IMR-90 (cell line): Measurements from ENCODE around the gene PABPC1L. TPM values are rescaled to one million over a fixed set of nuclear protein-coding genes. Genes with fewer than 3 reads are reported as not detected.

ENCODE experiments used
- ATAC-seq: fragments of 200-7000 bp; cut with Tn5 transposase; 2 replicates; pipeline ENCODE4 v1.9.1; 2020; ENCODE audit warnings: low read depth, mild to moderate bottlenecking, moderate library complexity
- BruUV-seq: library from RNA; stranded (reverse); fragments of 400-500 nt; replicated peaks from 2 replicates; lab custom pipeline; 2021; lab: Mats Ljungman, UMichigan
- CTCF ChIA-PET: fragments of 300-600 bp; formaldehyde crosslinking; extraction: SDS; loops from one replicate; lab custom pipeline; 2021; ENCODE audit warnings: antibody characterized with exemption; lab: Yijun Ruan, JAX
- POLR2A ChIA-PET: fragments of 300-600 bp; sonication (Branson Sonifier 250); formaldehyde crosslinking; loops from one replicate; lab custom pipeline; 2022; ENCODE audit warnings: antibody characterized with exemption; ENCODE audit not compliant: unreplicated experiment; lab: Charles Lee
- DNase-seq: peaks from one replicate; pipeline ENCODE4 v3.0.0; 2013
- H2AFZ ChIP-seq: replicated peaks from 2 replicates; pipeline ENCODE3; 2013; ENCODE audit warnings: low read length, mild to moderate bottlenecking; ENCODE audit not compliant: poor library complexity
- H2AK5ac ChIP-seq: 2 replicates; pipeline ENCODE4 v1.6.1; 2013; ENCODE audit warnings: low read depth, low read length, inconsistent platforms
- H2AK9ac ChIP-seq: replicated peaks from 2 replicates; pipeline ENCODE3; 2013; ENCODE audit warnings: mild to moderate bottlenecking, low read depth, low read length, moderate library complexity; ENCODE audit not compliant: poor library complexity
- H2BK120ac ChIP-seq: 2 replicates; pipeline ENCODE4 v1.6.1; 2013; ENCODE audit warnings: low read depth, low read length, inconsistent platforms
- H2BK15ac ChIP-seq: 3 replicates; pipeline ENCODE4 v1.6.1; 2013; ENCODE audit warnings: low read depth, low read length, inconsistent platforms
- H2BK20ac ChIP-seq: 2 replicates; pipeline ENCODE4 v1.6.1; 2013; ENCODE audit warnings: low read depth, mild to moderate bottlenecking, inconsistent platforms, low read length, moderate library complexity
- H2BK5ac ChIP-seq: 2 replicates; pipeline ENCODE4 v1.6.1; 2013; ENCODE audit warnings: mild to moderate bottlenecking, low read depth, low read length, inconsistent platforms; ENCODE audit not compliant: poor library complexity, severe bottlenecking
- H3K14ac ChIP-seq: replicated peaks from 2 replicates; pipeline ENCODE4 v1.6.1; 2013; ENCODE audit warnings: low read depth, low read length, inconsistent platforms
- H3K18ac ChIP-seq: 2 replicates; pipeline ENCODE4 v1.6.1; 2013; ENCODE audit warnings: low read depth, low read length, control low read depth
- H3K23ac ChIP-seq: 2 replicates; pipeline ENCODE4 v1.6.1; 2013; ENCODE audit warnings: low read depth, low read length, inconsistent platforms
- H3K27ac ChIP-seq: 2 replicates; pipeline ENCODE4 v1.5.1; 2013; ENCODE audit warnings: mild to moderate bottlenecking, control low read depth, low read length; ENCODE audit not compliant: insufficient read depth
- H3K27me3 ChIP-seq: 2 replicates; pipeline ENCODE4 v1.6.1; 2013; ENCODE audit warnings: low read length; ENCODE audit not compliant: control insufficient read depth, insufficient read depth
- H3K36me3 ChIP-seq: 2 replicates; pipeline ENCODE4 v1.6.1; 2013; ENCODE audit warnings: low read length, mixed read lengths; ENCODE audit not compliant: control insufficient read depth, insufficient read depth
- H3K4ac ChIP-seq: 2 replicates; pipeline ENCODE4 v1.6.1; 2013; ENCODE audit warnings: low read depth, low read length, inconsistent platforms
- H3K4me1 ChIP-seq: 2 replicates; pipeline ENCODE4 v1.6.1; 2013; ENCODE audit warnings: low read length, mixed read lengths; ENCODE audit not compliant: control insufficient read depth, insufficient read depth
- H3K4me2 ChIP-seq: 2 replicates; pipeline ENCODE4 v1.6.1; 2013; ENCODE audit warnings: low read depth, mild to moderate bottlenecking, control low read depth, low read length, moderate library complexity
- H3K4me3 ChIP-seq: 2 replicates; pipeline ENCODE4 v1.5.1; 2013; ENCODE audit warnings: low read depth, mild to moderate bottlenecking, control low read depth, low read length, moderate library complexity; ENCODE audit not compliant: insufficient read depth
- H3K56ac ChIP-seq: 2 replicates; pipeline ENCODE4 v1.6.1; 2013; ENCODE audit warnings: low read length, inconsistent platforms; ENCODE audit not compliant: insufficient read depth; ENCODE audit errors: extremely low read depth
- H3K79me1 ChIP-seq, 2 experiments: 2 replicates each; pipeline ENCODE4 v1.6.1; 2013; ENCODE audit warnings: low read length in 2 of 2, inconsistent platforms in 1 of 2, low read depth in 1 of 2
- H3K9ac ChIP-seq: 2 replicates; pipeline ENCODE4 v1.6.1; 2013; ENCODE audit warnings: low read depth, low read length, control low read depth
- H3K9me1 ChIP-seq: 2 replicates; pipeline ENCODE4 v1.6.1; 2013; ENCODE audit warnings: low read length, inconsistent platforms; ENCODE audit not compliant: insufficient read depth
- H3K9me3 ChIP-seq: 2 replicates; pipeline ENCODE4 v1.6.1; 2013; ENCODE audit warnings: low read length; ENCODE audit not compliant: control insufficient read depth, insufficient read depth
- H4K20me1 ChIP-seq: 2 replicates; pipeline ENCODE4 v1.6.1; 2013; ENCODE audit warnings: low read length, inconsistent platforms; ENCODE audit not compliant: insufficient read depth
- H4K5ac ChIP-seq: 2 replicates; pipeline ENCODE4 v1.6.1; 2013; ENCODE audit warnings: mild to moderate bottlenecking, low read depth, low read length, control low read depth
- H4K8ac ChIP-seq, 2 experiments: 2 replicates each; pipeline ENCODE4 v1.6.1; 2013; ENCODE audit warnings: low read depth in 2 of 2, low read length in 2 of 2, control low read depth in 1 of 2, inconsistent platforms in 1 of 2
- H4K91ac ChIP-seq: 2 replicates; pipeline ENCODE4 v1.6.1; 2013; ENCODE audit warnings: low read depth, low read length, inconsistent platforms; ENCODE audit not compliant: insufficient read depth
- CEBPB ChIP-seq: IDR thresholded peaks from 2 replicates; pipeline ENCODE4 v1.6.1; 2012; ENCODE audit warnings: low read depth, low read length, improper control_type of control experiment
- CHD1 ChIP-seq: IDR thresholded peaks from 2 replicates; pipeline ENCODE4 v1.6.1; 2012; ENCODE audit warnings: low read depth, low read length, improper control_type of control experiment
- CTCF ChIP-seq: conservative IDR thresholded peaks from 2 replicates; pipeline ENCODE4 v1.5.1; 2012; ENCODE audit warnings: mild to moderate bottlenecking, low read depth, low read length, improper control_type of control experiment
- FOS ChIP-seq: fragments of 150-350 bp; IDR thresholded peaks from 2 replicates; pipeline ENCODE4 v1.6.1; 2016; ENCODE audit warnings: low read depth, low read length
- MAFK ChIP-seq: IDR thresholded peaks from 2 replicates; pipeline ENCODE4 v1.6.1; 2012; ENCODE audit warnings: low read depth, low read length, improper control_type of control experiment
- MAZ ChIP-seq: IDR thresholded peaks from 2 replicates; pipeline ENCODE4 v1.6.1; 2012; ENCODE audit warnings: low read depth, mild to moderate bottlenecking, low read length, improper control_type of control experiment, moderate library complexity, borderline replicate concordance
- MXI1 ChIP-seq: IDR thresholded peaks from 2 replicates; pipeline ENCODE4 v1.6.1; 2012; ENCODE audit warnings: low read depth, mild to moderate bottlenecking, low read length, moderate library complexity, borderline replicate concordance
- NFE2L2 ChIP-seq: fragments of 150-350 bp; IDR thresholded peaks from 2 replicates; pipeline ENCODE4 v1.6.1; 2016; ENCODE audit warnings: low read depth, mild to moderate bottlenecking, low read length
- POLR2A ChIP-seq: IDR thresholded peaks from 2 replicates; pipeline ENCODE4 v1.6.1; 2012; ENCODE audit warnings: mild to moderate bottlenecking, low read depth, low read length
- RFX5 ChIP-seq: IDR thresholded peaks from 2 replicates; pipeline ENCODE4 v1.8.0; 2012; ENCODE audit warnings: low read depth, mild to moderate bottlenecking, low read length, moderate library complexity
- SMC3 ChIP-seq: fragments of 150-350 bp; IDR thresholded peaks from 2 replicates; pipeline ENCODE4 v1.6.1; 2016; ENCODE audit warnings: low read depth, mild to moderate bottlenecking, antibody characterized with exemption, low read length, moderate library complexity
- USF2 ChIP-seq: fragments of 150-350 bp; IDR thresholded peaks from 2 replicates; pipeline ENCODE4 v1.6.1; 2017; ENCODE audit warnings: mild to moderate bottlenecking, antibody characterized with exemption, low read length, low read depth
- WGBS, 2 experiments: methylation state at CpG; one replicate each; pipeline versions ENCODE4 v1.1.5 to v1.1.7; 2013; ENCODE audit warnings: missing lambda C conversion rate in 2 of 2; ENCODE audit not compliant: insufficient read length in 1 of 2; ENCODE audit errors: extremely low coverage in 2 of 2; 5-methylcytosine and 5-hydroxymethylcytosine counted together
- dilution Hi-C: fragments of 300-500 bp; cut with HindIII; formaldehyde crosslinking; loops from one replicate; pipeline ENCODE4 v1.14.3; 2018; ENCODE audit warnings: low sequenced_read_pairs; ENCODE audit not compliant: unreplicated experiment
- in situ Hi-C: fragments of 300-500 bp; cut with MboI; formaldehyde crosslinking; loops from 3 replicates; pipeline ENCODE4 v1.14.3; 2019; ENCODE audit warnings: low sequenced_read_pairs, inconsistent platforms, mixed read lengths
- intact Hi-C: fragments of 100-400 bp; cut with micrococcal nuclease; formaldehyde crosslinking; loops from 2 replicates; pipeline ENCODE4 v1.10.0; 2022
- polyA plus RNA-seq, 3 experiments: library from polyadenylated mRNA; depleted of rRNA; stranded (reverse); fragments of >200 nt; gene quantifications; 2 replicates each; pipeline ENCODE4 v1.2.3, GENCODE V29; 2012; ENCODE audit warnings: low replicate concordance in 1 of 3
- total RNA-seq: library from RNA; depleted of rRNA; stranded (reverse); fragments of >200 nt; gene quantifications from 2 replicates; pipeline ENCODE4 v1.2.3, GENCODE V29; 2012

PABPC1L gene
- total and polyA plus RNA-seq, 2 of the 4 experiments (the other 2 are of a cell fraction), result 6.1 to 82.4 TPM

- Histone ChIP-seq H3K79me1 (no peaks in the 10 kb centered on the region; a peak in 1 of 4 replicates), H4K8ac (no peak overlapping the region), H3K14ac (no peak overlapping the region), H3K9ac (no peak overlapping the region), H4K5ac (no peak overlapping the region), H3K9me3 (no peaks in the 10 kb centered on the region), H3K27me3 (no peaks in the 10 kb centered on the region), H4K20me1 (no peaks in the 10 kb centered on the region), H3K4me2 (no peak overlapping the region), H3K36me3 (peaks cover 32% of the 10 kb centered on the region), H2AFZ (no peak overlapping the region), H3K4ac (no peak overlapping the region), H2BK20ac (no peak overlapping the region), H2BK5ac (no peak overlapping the region), H3K23ac (no peak overlapping the region), H2AK9ac (no peak overlapping the region), H4K91ac (no peak overlapping the region), H2AK5ac (no peak overlapping the region), H3K27ac (no peak overlapping the region), H3K4me3 (no peak overlapping the region), H2BK120ac (no peak overlapping the region), H3K18ac (no peak overlapping the region), H3K4me1 (no peaks in the 10 kb centered on the region), H3K9me1 (peaks cover 7% of the 10 kb centered on the region; the same call in 1 of the 2 replicates), H2BK15ac (no peak overlapping the region), H3K56ac (no peak overlapping the region)
- intact Hi-C loops (no loop called here), in situ Hi-C loops (no loop called here), dilution Hi-C loops (no loop called here)
- WGBS, 2 experiments, result no CpG with 5 or more reads among the region's 2 CpGs
- CTCF ChIA-PET, result no interaction called here
- BruUV-seq, result no TSS peak
- POLR2A ChIA-PET, result interaction anchor here (0.6 kb wide), 1 partner anchor 9 kb away, joined by 8 read pairs; no protein-coding TSS in a partner anchor
- DNase-seq (no peak), ATAC-seq (no peak)
- TF ChIP-seq CHD1 (no peak), FOS (no peak), MAFK (no peak), RFX5 (no peak), SMC3 (no peak), NFE2L2 (no peak), MXI1 (no peak), CTCF (no peak), USF2 (no peak), CEBPB (no peak), POLR2A (no peak), MAZ (no peak)
Observed at GRCh38 chr20:44917399-44917798, 7.5 kb downstream of the PABPC1L start.
